SU-DHL-6 (cell line): Measurements from ENCODE around the gene OVOL3.

Experiments
- H2AFZ ChIP-seq: fragments of 200-600 bp; sonication (generic); 2 replicates; pipeline ENCODE4 v1.6.1; 2014; ENCODE audit warnings: low read depth, mild to moderate bottlenecking, moderate library complexity, mixed read lengths, antibody characterized with exemption, low read length; ENCODE audit not compliant: severe bottlenecking
- H3F3A ChIP-seq: fragments of 200-600 bp; shearing (Covaris generic); 2 replicates; pipeline ENCODE4 v1.6.0; 2016; ENCODE audit warnings: antibody characterized with exemption, mild to moderate bottlenecking; ENCODE audit not compliant: insufficient read depth
- H3K27ac ChIP-seq: fragments of 200-600 bp; sonication (generic); 2 replicates; pipeline ENCODE4 v1.5.1; 2016; ENCODE audit warnings: low read depth, mild to moderate bottlenecking, low read length, moderate library complexity, mixed read lengths
- H3K27me3 ChIP-seq: fragments of 200-600 bp; sonication (generic), shearing (Covaris generic); 2 replicates; pipeline ENCODE4 v1.6.0; 2014; ENCODE audit warnings: mild to moderate bottlenecking, low read length
- H3K36me3 ChIP-seq: fragments of 200-600 bp; sonication (generic); 2 replicates; pipeline ENCODE4 v1.6.1; 2014; ENCODE audit warnings: mild to moderate bottlenecking, low read length, mixed read lengths
- H3K4me2 ChIP-seq: fragments of 300-600, 200-600 bp; shearing (Covaris generic), sonication (generic); 2 replicates; pipeline ENCODE4 v1.6.0; 2014; ENCODE audit warnings: low read length, low read depth, mild to moderate bottlenecking; ENCODE audit not compliant: poor library complexity, severe bottlenecking
- H3K4me3 ChIP-seq: fragments of 200-600 bp; sonication (generic); 2 replicates; pipeline ENCODE4 v1.5.1; 2014; ENCODE audit warnings: antibody characterized with exemption, low read length, mild to moderate bottlenecking, mixed read lengths; ENCODE audit not compliant: insufficient read depth, poor library complexity, severe bottlenecking
- H3K79me2 ChIP-seq: fragments of 200-600 bp; sonication (generic); 2 replicates; pipeline ENCODE4 v1.6.1; 2014; ENCODE audit warnings: mild to moderate bottlenecking, low read length, moderate library complexity; ENCODE audit not compliant: insufficient read depth
- H3K9ac ChIP-seq: fragments of 200-600 bp; sonication (generic); 2 replicates; pipeline ENCODE4 v1.7.0; 2014; ENCODE audit warnings: mild to moderate bottlenecking, low read length
- H3K9me2 ChIP-seq: fragments of 200-600 bp; sonication (generic); replicated peaks from 2 replicates; pipeline ENCODE4 v1.6.1; 2014; ENCODE audit warnings: low read length; ENCODE audit not compliant: insufficient read depth
- H3K9me3 ChIP-seq: fragments of 200-600 bp; sonication (generic); 2 replicates; pipeline ENCODE4 v1.6.1; 2014; ENCODE audit warnings: low read length, mixed read lengths; ENCODE audit not compliant: insufficient read depth
- H4K20me1 ChIP-seq: fragments of 200-600 bp; sonication (generic); 2 replicates; pipeline ENCODE4 v1.6.1; 2014; ENCODE audit warnings: low read depth, mild to moderate bottlenecking, antibody characterized with exemption, low read length, moderate library complexity, mixed read lengths
- CTCF ChIP-seq: fragments of 200-600 bp; sonication (generic); IDR thresholded peaks from one replicate; pipeline ENCODE4 v1.5.1; 2017; ENCODE audit warnings: antibody characterized with exemption, mild to moderate bottlenecking, low read length, moderate library complexity; ENCODE audit not compliant: insufficient read depth, poor library complexity, severe bottlenecking
- EZH2phosphoT487 ChIP-seq: fragments of 200-600 bp; sonication (generic), shearing (Covaris generic); conservative IDR thresholded peaks from 2 replicates; pipeline ENCODE4 v1.6.1; 2018; ENCODE audit warnings: mild to moderate bottlenecking, antibody characterized with exemption, low read length, moderate library complexity, mixed read lengths

The OVOL3 gene

DNA sequence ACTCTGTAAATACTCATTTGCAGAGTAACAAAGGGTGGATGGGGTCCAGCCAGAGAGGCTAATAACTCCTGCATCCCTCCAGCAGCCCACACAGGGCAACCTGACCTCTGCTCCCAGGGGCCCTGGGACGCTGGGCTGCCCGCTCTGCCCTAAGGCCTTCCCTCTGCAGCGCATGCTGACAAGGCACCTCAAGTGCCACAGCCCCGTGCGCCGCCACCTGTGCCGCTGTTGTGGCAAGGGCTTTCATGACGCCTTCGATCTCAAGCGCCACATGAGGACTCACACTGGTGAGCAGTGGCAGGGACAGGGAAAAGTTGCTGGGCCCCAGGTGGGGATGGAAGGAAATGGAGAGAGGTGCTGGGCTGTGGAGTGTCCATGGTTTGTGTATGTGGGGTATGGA lies 1.7 kb downstream of the OVOL3 start:
- Histone ChIP-seq H3K27ac (no peak overlapping the region), H3K9ac (no peak overlapping the region), H3K4me3 (no peak overlapping the region), H3F3A (0 out of 2 replicates have a peak, but pooled peaks cover 2% of the 10 kb centered on the region), H3K9me3 (no peaks in the 10 kb centered on the region), H3K4me2 (no peak overlapping the region), H3K36me3 (no peaks in the 10 kb centered on the region), H3K27me3 (no peaks in the 10 kb centered on the region), H3K9me2 (no peaks in the 10 kb centered on the region), H3K79me2 (peaks cover 17% of the 10 kb centered on the region), H4K20me1 (no peaks in the 10 kb centered on the region), H2AFZ (no peak overlapping the region)
- TF ChIP-seq CTCF (no peak), EZH2phosphoT487 (no peak)

DNA sequence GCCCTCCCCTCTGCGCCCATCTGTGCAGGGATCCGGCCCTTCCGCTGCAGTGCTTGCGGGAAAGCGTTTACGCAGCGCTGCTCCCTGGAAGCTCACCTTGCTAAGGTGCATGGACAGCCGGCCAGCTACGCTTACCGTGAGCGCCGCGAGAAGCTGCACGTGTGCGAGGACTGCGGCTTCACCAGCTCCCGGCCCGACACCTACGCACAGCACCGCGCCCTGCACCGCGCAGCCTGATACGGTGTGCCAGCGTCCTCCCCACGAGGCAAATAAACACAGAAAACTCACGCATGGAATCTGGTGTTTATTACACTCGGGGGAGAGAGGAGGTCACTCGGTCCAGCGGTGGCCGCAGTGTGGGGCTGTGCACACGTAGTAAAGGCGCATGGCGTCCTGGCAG lies 2.5 kb downstream of the OVOL3 start:
- Histone ChIP-seq H3K9ac (peak overlapping the region; percentile 88; the same call in 1 of the 2 replicates), H3K4me2 (peak overlapping the region; percentile 76), H3K4me3 (peak overlapping the region; percentile 95), H3K9me2 (no peaks in the 10 kb centered on the region), H3K27ac (no peak overlapping the region), H4K20me1 (no peaks in the 10 kb centered on the region), H3K79me2 (peaks cover 20% of the 10 kb centered on the region), H2AFZ (no peak overlapping the region), H3K36me3 (no peaks in the 10 kb centered on the region), H3K9me3 (no peaks in the 10 kb centered on the region), H3K27me3 (no peaks in the 10 kb centered on the region), H3F3A (0 out of 2 replicates have a peak, but pooled peaks cover 2% of the 10 kb centered on the region)
- TF ChIP-seq CTCF: no peak
- TF ChIP-seq EZH2phosphoT487: no peak

DNA sequence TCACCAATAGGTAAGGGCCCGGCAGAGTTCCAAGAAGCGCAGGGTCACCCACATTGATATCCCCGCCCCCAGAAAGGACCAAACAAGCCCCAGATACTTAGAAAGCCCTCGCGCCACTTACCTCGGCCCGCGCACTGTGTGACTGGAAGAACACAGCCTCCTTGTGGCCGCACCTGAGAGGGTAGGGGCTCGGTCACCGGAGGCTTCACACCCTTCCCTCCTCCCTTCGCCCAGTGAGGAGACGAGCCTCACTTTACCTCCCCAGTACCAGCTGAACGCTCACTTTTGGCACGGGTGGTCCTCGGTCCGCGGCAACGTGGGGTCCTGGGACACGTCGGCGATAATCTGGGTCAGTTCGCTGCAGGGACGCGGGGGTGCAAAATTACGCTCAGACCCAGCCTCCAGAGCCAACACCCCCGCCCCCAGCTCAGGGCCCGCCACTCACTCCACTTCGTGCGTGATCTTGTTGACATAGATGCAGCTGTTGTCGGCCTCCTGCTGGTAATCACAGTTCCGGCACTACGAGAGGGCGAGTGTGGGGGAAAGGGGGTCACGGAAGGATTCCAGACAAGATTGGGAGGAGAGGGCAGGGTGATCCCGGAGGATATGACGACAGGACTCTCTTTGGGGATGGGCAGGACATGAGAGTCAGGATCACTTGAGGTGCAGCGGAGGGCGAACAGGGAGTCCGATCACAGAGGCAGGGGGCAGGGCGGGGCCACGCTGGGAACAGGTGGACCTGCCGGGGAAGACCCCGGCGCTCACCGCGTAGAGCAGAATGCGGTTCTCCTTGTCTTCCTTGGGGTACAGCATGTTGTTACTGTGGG lies 3.2 kb downstream of the OVOL3 start:
- H3K27ac ChIP-seq: peak overlapping the region; percentile 77
- peak overlapping the region; percentile 95 for H3K4me3 ChIP-seq
- H4K20me1 ChIP-seq: no peaks in the 10 kb centered on the region
- peak overlapping the region; percentile 76 for H3K4me2 ChIP-seq
- H3K9me2 ChIP-seq: no peaks in the 10 kb centered on the region
- no peaks in the 10 kb centered on the region for H3K36me3 ChIP-seq
- H2AFZ ChIP-seq: peak overlapping the region; percentile 67
- peaks cover 20% of the 10 kb centered on the region for H3K79me2 ChIP-seq
- H3K9ac ChIP-seq: peak overlapping the region; percentile 88
- no peak for TF ChIP-seq CTCF
- TF ChIP-seq EZH2phosphoT487: no peak
- 0 out of 2 replicates have a peak, but pooled peaks cover 2% of the 10 kb centered on the region for H3F3A ChIP-seq
- H3K9me3 ChIP-seq: no peaks in the 10 kb centered on the region
- H3K27me3 ChIP-seq: no peaks in the 10 kb centered on the region
